Measurements from ENCODE around the gene TMEM125.

GRCh38 chr1:43311521-43311920, 41.7 kb downstream of the TMEM125 start:
- TF ChIP-seq CTCF (conservative IDR thresholded peaks at IDR 0.05; ENCODE audit: low read length) (no peak), EZH2phosphoT487 (IDR thresholded peaks at IDR 0.05; ENCODE audit: borderline replicate concordance) (no peak)
